Left cardiac atrium (tissue), 4 donors: Measurements from ENCODE around the gene MYH7. TPM values are rescaled to one million over a fixed set of nuclear protein-coding genes. Genes with fewer than 3 reads are reported as not detected.

Source experiments
- ATAC-seq, 2 donors: fragments of 200-7000 bp; cut with Tn5 transposase; one replicate each; pipeline ENCODE4 v1.9.1; 2020; ENCODE audit warnings: mild to moderate bottlenecking in 2 of 2, moderate library complexity in 2 of 2
- DNase-seq: peaks from one replicate; pipeline ENCODE4 v3.0.0-alpha.2; 2020
- intact Hi-C, 2 donors: fragments of 100-400 bp; cut with DNase I; formaldehyde crosslinking; loops; one replicate each; pipeline versions ENCODE4 v1.14.1 to v1.15.1; 2022 to 2023
- total RNA-seq, 2 donors: library from RNA; stranded (reverse); fragmentation: NEBNext Ultra II Directional; extraction: Animal tissue kit (Norgen Biotek cat#: 25700); gene quantifications; one replicate each; pipeline ENCODE4 v1.2.1, GENCODE V29; 2021
- donor health status: DM: no; HTN: yes; CAD: no.
- donor health status: DM: no; HTN: yes; CAD: no; lungs with severe emphysema.
- donor health status: DM: yes; HTN: yes; CAD: no.
- donor health status: Dilated cardiomyopathy.

Gene MYH7
- total RNA-seq, 2 donors from 2014 or later: 175 to 201 TPM

DNA sequence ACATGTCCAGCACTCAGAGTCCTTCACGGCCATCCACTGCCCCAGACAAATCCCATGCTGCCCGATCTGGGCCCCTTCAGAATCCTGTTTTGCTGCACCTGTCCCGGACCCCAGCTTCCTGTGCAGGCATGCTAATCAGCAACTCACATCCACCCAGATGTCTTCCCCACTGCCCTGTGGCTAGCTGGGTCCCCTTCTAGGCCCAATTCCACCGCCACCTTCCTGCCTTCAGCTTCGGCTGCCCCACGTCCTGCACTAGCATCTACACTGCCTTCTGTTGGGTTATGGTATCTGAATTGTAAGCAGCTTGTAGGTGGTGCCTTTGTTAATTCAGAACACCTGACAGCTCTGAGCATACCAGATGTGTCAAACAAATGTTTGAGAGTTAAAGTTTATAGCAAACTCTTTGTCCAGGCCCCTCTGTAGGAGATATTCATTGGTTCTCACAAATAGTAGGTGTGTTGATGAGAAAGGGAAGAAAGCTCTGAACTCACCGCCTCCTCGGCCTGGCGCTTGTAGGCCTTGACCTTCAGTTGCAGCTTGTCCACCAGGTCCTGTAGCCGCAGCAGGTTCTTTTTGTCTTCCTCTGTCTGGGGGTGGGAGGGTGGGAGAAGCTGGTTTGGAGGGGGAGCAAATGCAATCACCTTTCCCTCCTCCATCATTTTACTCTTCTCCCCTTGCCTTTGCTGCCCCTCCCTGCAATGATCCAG is 52.6 kb downstream of the MYH7 start:
- intact Hi-C loops: no loop called here
- ATAC-seq (no peak), DNase-seq (no peak)

- intact Hi-C loops: no loop called here
- ATAC-seq (no peak), DNase-seq (no peak)
Observed at GRCh38 chr14:23382276-23382675, 53.2 kb downstream of the MYH7 start.

DNA sequence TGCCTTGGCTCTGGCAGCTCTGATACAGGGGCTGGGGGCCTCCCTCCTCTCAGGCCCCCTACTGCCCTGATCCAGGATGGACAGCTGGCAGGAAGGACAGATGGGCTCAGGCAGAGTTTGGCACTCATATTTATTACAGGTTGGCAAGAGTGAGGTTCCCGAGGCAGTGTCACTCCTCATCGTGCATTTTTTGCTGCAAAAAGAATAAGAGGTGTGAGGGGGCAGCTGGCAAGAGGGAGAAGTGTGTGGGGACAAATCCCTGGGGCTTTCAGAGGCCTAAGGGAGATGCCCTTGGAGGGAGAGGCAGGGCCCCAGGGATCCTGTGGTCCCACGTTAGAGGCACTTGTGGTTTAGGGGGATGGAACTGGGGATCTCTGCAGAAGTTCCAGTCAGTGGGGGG is 53.6 kb downstream of the MYH7 start:
- DNase-seq: no peak
- intact Hi-C loops: no loop called here
- no peak for ATAC-seq

DNA sequence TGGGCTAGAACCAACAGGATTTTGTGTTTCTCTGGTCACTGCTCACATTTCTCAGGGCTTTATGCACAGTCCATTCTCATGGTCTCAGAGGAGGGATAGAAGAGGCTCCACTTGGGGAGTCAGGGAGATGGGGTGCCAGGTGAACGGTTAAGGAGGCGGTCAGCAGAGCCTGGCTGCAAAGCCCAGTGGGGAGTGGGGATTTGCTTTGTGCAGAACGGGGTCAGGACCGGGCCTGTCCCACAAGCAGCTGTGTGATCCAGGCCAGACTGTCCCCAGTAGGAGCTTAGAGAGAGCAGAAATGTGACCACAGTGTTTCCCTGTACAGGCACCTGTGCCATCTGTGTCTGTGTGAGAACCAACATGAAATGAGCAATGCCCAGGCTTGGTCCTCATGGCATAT is 54.5 kb downstream of the MYH7 start:
- no peak for ATAC-seq
- intact Hi-C loops: no loop called here

GRCh38 chr14:23380197-23380914 is 55.1 kb downstream of the MYH7 start:
- ATAC-seq: peak; percentile 1 to 4
- DNase-seq: no peak
- intact Hi-C loops: no loop called here

More for the DNA sequence above, 54.5 kb downstream of the MYH7 start:
- DNase-seq: no peak

DNA sequence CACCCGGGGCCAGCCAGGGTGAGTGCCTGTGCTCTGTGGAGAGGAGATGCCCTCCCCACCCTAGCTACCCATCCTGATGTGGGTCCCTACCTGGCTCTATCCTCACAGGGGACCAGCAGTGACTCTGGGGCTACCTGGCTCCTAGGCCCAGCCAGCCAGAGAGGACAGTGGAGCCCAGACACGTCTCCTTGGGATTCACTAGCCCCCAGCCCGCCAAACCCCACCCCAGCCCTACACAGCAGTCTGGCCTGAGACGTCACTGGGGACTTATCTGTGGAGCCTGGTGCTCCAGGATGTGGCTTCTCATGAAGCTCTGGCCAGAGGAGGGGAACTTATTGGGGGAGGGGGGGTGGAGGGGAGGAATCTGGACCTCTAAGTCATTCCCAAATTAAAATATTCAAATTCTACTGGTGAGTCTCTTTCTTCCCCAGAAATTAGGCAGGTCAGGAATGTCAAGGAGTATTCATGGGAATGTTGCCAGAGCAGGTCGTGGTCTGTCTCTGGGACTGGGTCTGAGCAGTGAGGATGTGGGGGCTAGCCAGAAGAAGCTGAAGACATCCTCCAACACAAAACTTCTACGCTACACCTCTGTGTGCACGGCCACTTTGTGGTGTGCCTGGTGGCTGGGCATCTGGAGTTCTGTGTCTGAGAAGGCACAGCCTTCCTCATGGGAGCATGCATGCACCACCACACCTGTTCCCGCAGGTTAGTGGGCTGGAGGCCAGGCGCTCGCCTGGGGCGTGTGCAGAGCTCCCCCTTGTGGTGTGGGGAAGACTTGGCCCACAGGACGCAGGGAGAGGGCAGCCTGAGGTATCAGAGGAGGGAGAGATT is 55.9 kb downstream of the MYH7 start:
- intact Hi-C loops: no loop called here
- DNase-seq (peak; percentile 71), ATAC-seq (peak; percentile 12 to 18)

DNA sequence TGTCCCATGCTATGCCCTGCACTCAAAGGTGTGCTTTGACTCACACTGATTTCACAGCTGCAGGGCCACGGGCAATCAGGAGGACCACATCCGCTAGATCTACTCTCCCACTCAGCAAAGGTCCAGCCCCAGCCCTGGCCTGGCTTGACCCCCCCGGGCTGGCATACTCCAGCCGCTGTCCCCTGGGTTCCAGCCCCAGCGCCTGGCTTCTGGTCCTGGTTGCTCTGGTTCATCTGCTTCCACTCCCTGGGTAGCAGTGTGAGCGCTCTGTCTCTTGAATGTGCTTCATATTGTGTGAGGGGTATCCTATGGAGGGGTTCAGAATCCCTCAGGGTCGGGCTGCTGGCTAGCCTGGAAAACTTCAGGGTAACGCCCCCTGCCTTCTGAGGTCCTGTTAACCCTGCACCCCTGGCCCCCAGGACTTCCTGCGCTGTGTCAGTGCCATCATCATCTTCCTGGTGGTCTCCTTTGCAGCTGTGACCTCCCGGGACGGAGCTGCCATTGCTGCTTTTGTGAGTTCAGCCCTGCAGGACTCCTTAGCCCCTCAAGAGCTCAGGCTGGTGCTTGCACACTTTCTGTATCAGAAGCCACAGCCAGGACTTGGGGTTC is 56.7 kb downstream of the MYH7 start:
- ATAC-seq: peak; percentile 10 to 12
- intact Hi-C loops: no loop called here
- peak; percentile 58 for DNase-seq

DNA sequence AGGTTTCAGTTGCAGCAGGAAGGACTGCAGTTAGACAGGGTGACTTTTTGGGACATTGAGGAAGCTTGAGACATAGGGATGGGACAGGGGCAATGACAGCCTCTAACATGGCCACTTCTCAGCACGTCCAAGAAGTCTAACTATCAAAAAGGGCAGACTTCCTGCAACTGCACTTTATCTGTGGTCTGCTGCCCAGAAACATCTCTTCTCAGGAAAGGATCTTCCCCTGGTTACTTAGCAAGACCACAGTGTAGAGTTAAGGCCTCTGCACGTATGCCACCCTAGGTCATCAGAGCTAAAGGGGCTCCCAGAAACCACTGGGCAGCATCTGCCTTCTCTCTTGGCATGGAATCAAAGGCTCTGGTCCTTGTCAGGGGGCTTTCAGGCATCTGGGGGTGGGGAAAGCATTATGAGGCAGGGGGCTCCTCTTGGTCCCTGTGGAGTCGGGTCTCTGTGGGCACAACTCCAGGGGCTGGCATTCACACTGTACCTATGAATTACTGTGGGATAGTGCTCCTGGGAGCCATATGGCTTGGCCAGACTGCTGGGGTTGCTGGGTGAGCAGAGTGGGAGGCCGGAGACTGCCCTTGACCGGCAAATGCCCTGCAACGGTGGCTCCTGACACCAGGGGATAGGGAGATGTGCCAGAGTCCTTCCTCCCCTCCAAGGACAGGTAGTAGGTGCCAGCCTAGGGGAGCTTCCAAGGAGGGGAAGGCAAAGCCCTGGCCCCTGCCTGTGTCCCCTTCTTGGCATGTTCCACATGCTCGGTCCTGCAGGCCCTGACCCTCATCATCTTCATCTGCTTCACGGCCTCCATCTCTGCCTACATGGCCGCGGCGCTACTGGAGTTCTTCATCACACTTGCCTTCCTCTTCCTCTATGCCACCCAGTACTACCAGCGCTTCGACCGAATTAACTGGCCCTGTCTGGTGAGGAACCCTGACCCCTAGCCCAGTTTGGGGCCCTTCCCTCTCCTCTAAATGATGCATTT is 57.6 kb downstream of the MYH7 start:
- DNase-seq (peak; percentile 46), ATAC-seq (peak; percentile 3 to 5)
- intact Hi-C loops: no loop called here

DNA sequence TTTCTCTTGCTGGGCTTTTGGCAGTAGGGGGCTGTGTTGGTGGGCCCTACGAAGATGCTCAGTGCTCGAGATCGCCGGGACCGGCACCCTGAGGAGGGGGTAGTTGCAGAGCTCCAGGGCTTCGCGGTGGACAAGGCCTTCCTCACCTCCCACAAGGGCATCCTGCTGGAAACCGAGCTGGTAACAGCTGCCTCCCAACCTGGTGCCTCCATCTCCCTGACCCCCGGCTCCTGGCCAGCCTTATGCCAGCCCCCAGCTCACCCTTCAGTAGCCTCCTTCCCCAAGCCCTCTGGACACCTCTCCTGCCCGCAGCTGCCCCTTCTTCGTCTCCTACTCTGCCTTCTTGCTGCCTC is 58.3 kb downstream of the MYH7 start:
- no peak for ATAC-seq
- intact Hi-C loops: no loop called here
- peak; percentile 37 for DNase-seq

- ATAC-seq (peak; percentile 2 to 5), DNase-seq (peak; percentile 51)
- intact Hi-C loops: no loop called here
Observed at GRCh38 chr14:23376482-23377197, 58.8 kb downstream of the MYH7 start, which contains the start of gene CMTM5. Gene CMTM5 (plus strand): TSS chr14:23377046. CDS start chr14:23377252, 206 bp downstream.

DNA sequence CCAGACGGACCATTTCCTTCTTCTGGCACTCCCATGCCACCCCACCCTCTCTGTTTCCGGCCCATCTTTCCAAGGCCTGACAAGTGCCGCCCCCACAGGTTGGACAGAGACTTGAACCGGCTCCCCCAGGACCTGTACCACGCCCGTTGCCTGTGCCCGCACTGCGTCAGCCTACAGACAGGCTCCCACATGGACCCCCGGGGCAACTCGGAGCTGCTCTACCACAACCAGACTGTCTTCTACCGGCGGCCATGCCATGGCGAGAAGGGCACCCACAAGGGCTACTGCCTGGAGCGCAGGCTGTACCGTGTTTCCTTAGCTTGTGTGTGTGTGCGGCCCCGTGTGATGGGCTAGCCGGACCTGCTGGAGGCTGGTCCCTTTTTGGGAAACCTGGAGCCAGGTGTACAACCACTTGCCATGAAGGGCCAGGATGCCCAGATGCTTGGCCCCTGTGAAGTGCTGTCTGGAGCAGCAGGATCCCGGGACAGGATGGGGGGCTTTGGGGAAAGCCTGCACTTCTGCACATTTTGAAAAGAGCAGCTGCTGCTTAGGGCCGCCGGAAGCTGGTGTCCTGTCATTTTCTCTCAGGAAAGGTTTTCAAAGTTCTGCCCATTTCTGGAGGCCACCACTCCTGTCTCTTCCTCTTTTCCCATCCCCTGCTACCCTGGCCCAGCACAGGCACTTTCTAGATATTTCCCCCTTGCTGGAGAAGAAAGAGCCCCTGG is 59.8 kb downstream of the MYH7 start:
- ATAC-seq (no peak), DNase-seq (no peak)
- intact Hi-C loops: no loop called here

DNA sequence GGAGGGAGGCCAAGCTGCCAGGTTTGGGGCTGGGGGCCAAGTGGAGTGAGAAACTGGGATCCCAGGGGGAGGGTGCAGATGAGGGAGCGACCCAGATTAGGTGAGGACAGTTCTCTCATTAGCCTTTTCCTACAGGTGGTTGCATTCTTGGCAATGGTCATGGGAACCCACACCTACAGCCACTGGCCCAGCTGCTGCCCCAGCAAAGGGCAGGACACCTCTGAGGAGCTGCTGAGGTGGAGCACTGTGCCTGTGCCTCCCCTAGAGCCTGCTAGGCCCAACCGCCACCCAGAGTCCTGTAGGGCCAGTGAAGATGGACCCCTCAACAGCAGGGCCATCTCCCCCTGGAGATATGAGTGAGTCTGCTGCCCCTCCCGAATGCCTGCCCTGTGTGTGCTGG is 62.4 kb downstream of the MYH7 start:
- ATAC-seq (no peak), DNase-seq (no peak)
- intact Hi-C loops: no loop called here

GRCh38 chr14:23372509-23372908 is 63.0 kb downstream of the MYH7 start, which contains the start of gene IL25:
Gene IL25 (plus strand): TSS chr14:23372809.
- ATAC-seq (no peak), DNase-seq (no peak)
- intact Hi-C loops: no loop called here

- intact Hi-C loops: no loop called here
- ATAC-seq: no peak
- no peak for DNase-seq
Observed at GRCh38 chr14:23371865-23372264, 63.6 kb downstream of the MYH7 start.

GRCh38 chr14:23370221-23370620 is 65.2 kb downstream of the MYH7 start:
- DNase-seq (no peak), ATAC-seq (no peak)
- intact Hi-C loops: no loop called here

DNA sequence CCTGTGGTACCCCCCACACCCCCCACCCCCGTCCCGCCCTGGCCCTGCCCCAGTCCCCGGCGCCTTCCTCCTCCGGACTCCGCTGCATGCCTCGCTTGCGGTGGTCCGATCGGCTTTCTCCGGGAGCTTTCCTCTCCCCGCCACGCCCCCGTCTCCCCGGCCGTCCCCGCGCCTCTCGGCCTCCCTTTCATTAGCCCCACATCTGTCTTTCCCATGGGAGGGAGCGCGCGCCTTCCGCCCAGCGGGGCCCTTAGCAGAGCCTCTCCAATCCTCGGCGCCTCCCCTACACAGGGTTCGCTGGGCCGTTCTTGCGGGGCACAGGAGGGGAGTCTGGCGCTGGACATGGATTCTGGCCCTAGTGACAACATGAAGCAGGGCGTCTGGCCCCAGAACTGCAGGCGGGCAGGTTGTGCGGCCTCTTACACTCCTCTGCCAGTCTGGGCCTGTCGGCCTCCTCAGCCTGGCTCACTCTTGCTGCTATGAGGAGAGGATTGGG is 69.0 kb downstream of the MYH7 start:
- intact Hi-C loops: no loop called here
- DNase-seq (peak; percentile 62), ATAC-seq (peak; percentile 64 to 70)
